GM19240 (cell line): ENCODE results near the gene PGM5.
"Not testable (repeated sequence)": the region's sequence is repeated elsewhere in the genome, so short reads cannot be mapped to it uniquely, and the experiment has no call there.

Experiments used
- DNase-seq: peaks from one replicate; pipeline ENCODE4 v3.0.0; 2011; ENCODE audit warnings: low spot score; ENCODE audit not compliant: insufficient read length

PGM5 gene

GRCh38 chr9:68375789-68376188, 19.4 kb downstream of the PGM5 start:
- not testable (repeated sequence) for DNase-seq

DNA sequence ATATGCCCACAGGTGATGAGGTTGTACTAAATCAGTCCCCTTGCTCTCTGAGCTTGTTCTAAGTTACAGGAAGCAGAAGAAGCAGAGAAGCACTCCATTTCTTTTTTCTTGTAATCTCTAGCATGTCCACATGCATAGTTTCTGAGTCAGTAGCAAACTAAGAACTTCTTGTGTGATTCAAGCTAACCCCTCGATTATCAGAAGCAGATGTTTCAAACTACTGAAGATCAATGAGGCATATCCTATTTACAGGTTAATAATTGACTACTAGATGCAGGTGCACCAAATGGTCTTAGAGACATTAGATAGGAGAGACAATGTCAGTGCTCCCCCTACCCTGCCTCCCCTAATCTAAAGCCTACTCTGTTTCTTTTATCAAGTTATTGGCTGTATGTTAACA, 21.3 kb downstream of the PGM5 start:
- DNase-seq = not testable (repeated sequence)

DNA sequence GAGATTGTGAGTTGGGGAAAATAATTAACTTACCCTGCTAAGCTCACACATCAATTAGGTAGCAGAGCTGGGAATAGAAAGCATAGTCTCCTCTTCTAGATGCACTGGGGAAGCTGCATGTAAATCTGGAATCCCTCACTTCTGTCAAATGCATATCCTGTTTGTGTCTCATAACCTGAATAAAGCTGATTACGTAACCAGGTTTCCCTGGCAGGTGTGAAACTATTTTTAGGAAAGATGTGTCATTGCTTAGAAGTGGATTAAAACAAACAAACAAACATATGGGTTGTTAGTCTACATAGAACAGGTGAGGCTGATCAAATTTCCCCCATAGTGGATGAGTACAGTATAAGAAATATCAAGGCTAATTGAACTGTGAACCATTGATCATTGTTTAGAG, 27.5 kb downstream of the PGM5 start:
- DNase-seq = not testable (repeated sequence)

DNA sequence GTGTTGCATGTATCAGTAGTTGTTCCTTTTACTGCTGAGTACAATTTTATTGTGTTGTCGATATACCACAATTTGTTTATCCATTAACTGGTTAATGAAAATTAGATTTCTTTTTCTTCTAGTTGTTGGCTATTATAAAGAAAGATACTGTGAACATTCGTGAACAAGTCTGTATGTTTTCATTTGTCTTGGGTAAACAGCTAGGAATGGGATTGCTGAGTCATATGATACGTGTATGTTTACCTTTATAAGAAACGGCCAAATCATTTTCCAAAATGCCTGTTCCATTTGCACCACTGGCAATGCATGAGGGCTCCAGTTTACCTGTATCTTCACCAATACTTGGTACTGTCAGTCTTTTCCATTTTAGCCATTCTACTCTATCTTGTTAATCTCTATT, 33.1 kb downstream of the PGM5 start:
- DNase-seq = not testable (repeated sequence)

DNA sequence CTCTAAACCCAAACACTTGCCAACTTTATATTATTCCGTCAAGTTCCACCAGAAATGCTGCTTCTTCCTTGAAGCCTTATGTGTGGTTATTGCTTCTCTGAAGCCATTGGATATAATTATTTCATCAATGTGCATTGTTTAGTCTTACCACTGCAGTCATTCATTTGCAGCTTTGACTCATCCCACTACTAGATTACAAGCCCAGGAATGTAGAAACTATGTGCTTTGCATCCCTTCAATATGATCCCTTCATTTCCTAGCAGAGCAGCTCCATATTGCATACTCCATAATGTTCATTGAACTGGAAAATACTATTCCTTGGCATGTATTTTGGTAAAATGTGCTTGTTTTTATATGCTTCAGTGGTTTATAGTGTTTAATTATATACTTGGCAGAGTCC, 34.3 kb downstream of the PGM5 start:
- not testable (repeated sequence) for DNase-seq

DNA sequence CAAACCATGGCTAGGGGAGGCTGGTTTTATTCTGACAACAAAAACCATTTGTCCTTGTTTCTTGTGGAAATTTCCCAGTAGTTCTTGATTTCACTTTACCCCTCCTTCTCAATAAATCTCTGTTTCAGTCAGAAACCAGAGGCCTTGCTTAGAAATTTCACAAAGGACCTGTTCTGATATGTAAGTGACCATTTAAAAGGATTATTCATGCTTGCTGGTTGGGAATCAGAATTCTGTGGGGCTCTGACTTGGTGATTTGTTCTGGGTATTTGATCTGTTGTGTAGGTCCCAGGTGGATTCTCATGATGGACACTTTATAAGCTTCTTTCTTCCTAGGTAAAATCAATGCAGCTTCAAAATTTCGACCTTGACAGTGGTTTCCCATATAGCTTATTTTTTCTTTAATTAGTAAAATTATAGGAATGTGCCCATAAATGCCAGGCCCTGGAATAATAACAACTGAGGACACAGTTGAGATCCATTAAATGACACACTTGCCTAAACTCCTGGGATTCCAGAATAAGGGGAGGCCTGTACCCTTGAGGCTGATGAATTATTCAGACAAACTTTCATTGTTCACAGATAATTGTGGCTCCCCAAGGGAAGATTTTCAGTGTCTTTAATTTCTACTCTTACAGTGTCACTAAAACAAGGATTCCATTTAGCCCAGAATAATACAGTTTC, 40.1 kb downstream of the PGM5 start:
- not testable (repeated sequence) for DNase-seq

- not testable (repeated sequence) for DNase-seq
These were observed 40.6 kb downstream of the PGM5 start for GRCh38 chr9:68397095-68397423.

DNA sequence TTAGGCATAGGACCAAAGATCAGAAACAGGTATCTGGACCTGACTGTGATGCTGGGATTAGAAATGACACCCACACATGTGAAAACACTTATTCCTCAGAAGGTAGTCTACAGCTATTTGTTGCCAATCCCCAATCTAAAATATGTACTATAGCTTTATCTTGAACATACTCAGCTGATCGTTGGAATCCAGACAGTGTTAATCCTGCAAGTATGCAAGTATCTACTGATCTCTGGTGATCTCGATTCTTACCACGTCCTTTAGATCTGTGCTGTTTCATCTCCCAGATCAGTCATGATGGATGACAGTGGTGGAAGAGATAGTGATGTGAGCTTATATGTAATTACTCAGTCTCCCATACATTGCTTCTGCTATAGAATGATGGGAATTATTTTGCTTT, 41.4 kb downstream of the PGM5 start:
- not testable (repeated sequence) for DNase-seq

DNA sequence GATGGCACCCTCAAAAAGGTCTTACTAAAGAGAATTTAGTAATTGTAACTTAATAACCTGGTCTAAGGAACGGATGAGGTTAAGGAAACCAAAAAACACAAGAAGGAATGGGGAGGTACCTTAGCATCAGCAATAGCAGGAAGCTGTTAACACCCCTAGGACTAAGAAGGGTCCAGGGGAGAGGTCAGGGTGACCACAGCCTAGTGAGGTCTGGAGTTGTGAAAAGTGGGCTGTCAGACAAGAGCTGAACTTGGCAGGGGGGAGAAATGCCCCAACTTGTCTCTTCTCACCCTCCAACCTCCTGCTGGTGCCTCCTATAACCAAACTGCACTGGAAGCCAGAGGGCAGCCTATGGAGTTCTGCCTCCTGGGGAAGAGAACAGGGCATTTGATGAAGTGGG, 41.9 kb downstream of the PGM5 start:
- not testable (repeated sequence) for DNase-seq

DNA sequence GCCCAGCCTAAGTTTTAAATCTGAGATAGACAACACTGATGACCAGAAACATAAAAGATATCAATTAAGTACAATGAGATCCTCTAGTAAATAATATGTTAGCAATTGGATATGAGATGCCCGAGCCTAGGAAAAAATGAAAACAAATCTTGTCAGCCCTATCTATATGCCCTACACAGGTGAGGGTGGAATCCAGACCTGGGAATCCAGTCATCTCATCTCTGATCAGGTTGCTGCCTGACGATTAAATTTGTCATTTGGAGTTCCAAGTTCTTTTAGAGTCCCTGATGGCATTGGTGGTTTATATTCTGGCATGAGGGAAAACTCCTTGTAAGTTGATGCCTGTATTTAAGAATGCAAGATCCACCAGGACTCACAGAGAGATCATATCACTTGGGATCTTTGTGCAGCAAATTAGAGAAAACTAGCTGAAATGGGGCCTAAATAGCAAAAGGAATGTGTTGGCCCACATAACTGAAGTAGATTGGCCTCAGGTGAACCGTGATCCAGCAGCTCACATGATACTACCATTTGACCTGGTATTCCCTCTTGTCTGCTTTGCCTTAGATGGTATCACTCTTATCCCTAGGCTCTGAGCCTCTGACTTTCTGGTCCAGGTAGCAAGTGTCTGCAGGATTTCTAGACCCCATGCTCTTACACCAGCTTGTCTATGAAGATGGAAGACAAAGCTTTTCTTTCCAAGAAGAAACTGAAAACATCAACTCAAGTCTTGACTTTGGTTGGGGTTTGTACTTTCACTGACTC, 48.2 kb downstream of the PGM5 start:
- DNase-seq = not testable (repeated sequence)

GRCh38 chr9:68411865-68412264, 55.5 kb downstream of the PGM5 start:
- DNase-seq = not testable (repeated sequence)

GRCh38 chr9:68412754-68413153, 56.3 kb downstream of the PGM5 start:
- DNase-seq = not testable (repeated sequence)

DNA sequence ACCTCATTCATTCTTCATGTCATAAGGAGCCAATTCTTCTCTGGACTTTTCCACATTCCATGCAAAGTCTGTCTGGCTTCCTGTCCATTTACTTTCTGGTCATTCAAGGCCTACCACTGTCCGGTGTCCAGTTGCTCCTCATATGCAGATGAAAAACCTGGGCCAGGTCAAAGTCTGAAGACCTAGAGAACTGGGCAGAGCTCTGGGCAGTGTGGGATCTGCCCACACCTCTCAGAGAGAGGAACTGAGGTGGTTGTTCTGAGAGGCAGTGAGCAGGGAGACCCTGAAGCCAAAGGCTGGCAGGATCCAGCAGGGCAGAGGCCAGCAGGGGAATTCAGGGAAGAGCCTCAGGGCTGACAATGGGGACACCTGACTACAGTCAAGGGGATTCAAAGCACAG, 58.7 kb downstream of the PGM5 start:
- not testable (repeated sequence) for DNase-seq

- no peak for DNase-seq
These were observed 60.6 kb downstream of the PGM5 start for GRCh38 chr9:68416936-68417564.

DNA sequence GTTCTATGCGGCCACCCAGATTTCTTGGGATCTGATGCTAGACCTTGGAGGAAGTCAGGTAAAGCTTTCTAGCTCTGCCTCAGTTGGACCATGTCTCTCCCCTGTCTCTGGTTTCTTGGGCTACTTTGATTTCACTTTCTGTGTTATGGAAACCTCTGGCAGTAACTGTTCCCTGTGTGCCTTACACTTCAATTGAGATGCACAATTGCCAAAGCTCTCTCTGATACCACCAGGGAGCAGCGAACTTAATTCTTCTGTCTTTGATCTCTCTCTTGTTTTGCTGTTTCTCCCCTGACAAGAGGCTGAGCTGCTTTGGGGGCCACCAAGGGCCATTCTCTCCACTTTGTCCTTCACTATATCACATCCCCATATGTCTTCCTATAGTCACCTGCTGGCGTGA, 61.4 kb downstream of the PGM5 start:
- no peak for DNase-seq

GRCh38 chr9:68418259-68418845, 61.9 kb downstream of the PGM5 start:
- no peak for DNase-seq

GRCh38 chr9:68419901-68420300, 63.5 kb downstream of the PGM5 start:
- DNase-seq = no peak

- DNase-seq = no peak
These were observed 70.3 kb downstream of the PGM5 start for GRCh38 chr9:68426755-68427154.

- no peak for DNase-seq
These were observed 71.0 kb downstream of the PGM5 start for GRCh38 chr9:68427216-68427977.

DNA sequence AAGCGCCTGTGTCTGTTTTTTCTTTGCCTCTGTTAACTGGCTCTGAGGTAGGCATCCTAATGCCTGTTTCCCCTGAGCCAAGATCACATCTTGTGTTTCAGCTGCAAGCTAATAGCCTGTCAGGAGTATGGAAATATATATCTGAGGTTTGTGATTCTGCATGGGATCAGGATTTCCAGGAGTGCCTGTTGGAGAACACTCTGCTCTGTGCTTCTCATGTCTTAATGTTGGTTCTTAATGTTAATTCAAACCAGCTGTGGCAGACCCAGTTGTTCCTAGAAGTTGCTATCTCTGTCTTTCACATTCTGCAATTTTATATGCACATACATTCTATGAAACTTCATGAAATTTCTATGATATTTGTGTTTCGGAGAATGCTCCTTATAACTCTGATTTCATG, 72.1 kb downstream of the PGM5 start:
- no peak for DNase-seq

GRCh38 chr9:68429631-68430030, 73.2 kb downstream of the PGM5 start:
- DNase-seq = no peak
